Stimulated activated memory B cell treated with anti-CD40 and anti-IgM and Interleukin-4, amounts not matched to agents 10 μg/mL and 1 μg/mL and 100 μg/mL, for 72 hours (primary cell): Measurements from ENCODE around the gene ADRB2.

Experiments
- ATAC-seq: fragments of 150-1000 bp; cut with Tn5 transposase; 2 replicates; pipeline ENCODE4 v1.10.0; 2021
- H3K27ac Mint-ChIP-seq: one replicate; pipeline ENCODE4 v1.8.0; 2022; ENCODE audit warnings: mild to moderate bottlenecking, mixed read lengths
- H3K27me3 Mint-ChIP-seq: one replicate; pipeline ENCODE4 v1.8.0; 2022; ENCODE audit warnings: mixed read lengths
- H3K36me3 Mint-ChIP-seq: one replicate; pipeline ENCODE4 v1.8.0; 2022; ENCODE audit warnings: mixed read lengths
- H3K4me1 Mint-ChIP-seq: one replicate; pipeline ENCODE4 v1.8.0; 2022; ENCODE audit warnings: mixed read lengths
- H3K4me3 Mint-ChIP-seq: one replicate; pipeline ENCODE4 v1.8.0; 2022; ENCODE audit warnings: mild to moderate bottlenecking, moderate library complexity, mixed read lengths
- H3K9me3 Mint-ChIP-seq: one replicate; pipeline ENCODE4 v1.8.0; 2022; ENCODE audit warnings: mixed read lengths

Gene ADRB2

GRCh38 chr5:148849461-148849860 is 23.1 kb downstream of the ADRB2 start:
- H3K36me3 Mint-ChIP-seq = peaks cover 6% of the 10 kb centered on the region
- ATAC-seq = peak; percentile 64
- H3K9me3 Mint-ChIP-seq = no peaks in the 10 kb centered on the region
- H3K4me1 Mint-ChIP-seq = peaks cover 37% of the 10 kb centered on the region
- H3K27ac Mint-ChIP-seq = no peak overlapping the region
- no peaks in the 10 kb centered on the region for H3K27me3 Mint-ChIP-seq
- H3K4me3 Mint-ChIP-seq = no peak overlapping the region

- Mint-ChIP-seq H3K4me3 (no peak overlapping the region), H3K27ac (no peak overlapping the region), H3K9me3 (no peaks in the 10 kb centered on the region), H3K4me1 (peaks cover 26% of the 10 kb centered on the region), H3K36me3 (peaks cover 6% of the 10 kb centered on the region), H3K27me3 (no peaks in the 10 kb centered on the region)
- no peak for ATAC-seq
Measured at GRCh38 chr5:148850836-148851235, 24.4 kb downstream of the ADRB2 start.

- Mint-ChIP-seq H3K27me3 (no peaks in the 10 kb centered on the region), H3K4me1 (peaks cover 18% of the 10 kb centered on the region), H3K4me3 (no peak overlapping the region), H3K36me3 (no peaks in the 10 kb centered on the region), H3K27ac (no peak overlapping the region), H3K9me3 (no peaks in the 10 kb centered on the region)
- ATAC-seq = no peak
Measured at GRCh38 chr5:148853868-148854267, 27.5 kb downstream of the ADRB2 start.

GRCh38 chr5:148855249-148856008 is 29.0 kb downstream of the ADRB2 start:
- Mint-ChIP-seq H3K9me3 (no peaks in the 10 kb centered on the region), H3K4me3 (no peak overlapping the region), H3K27ac (no peak overlapping the region), H3K4me1 (peaks cover 15% of the 10 kb centered on the region), H3K36me3 (no peaks in the 10 kb centered on the region), H3K27me3 (no peaks in the 10 kb centered on the region)
- ATAC-seq = no peak

- Mint-ChIP-seq H3K27me3 (no peaks in the 10 kb centered on the region), H3K36me3 (no peaks in the 10 kb centered on the region), H3K4me3 (no peak overlapping the region), H3K4me1 (peaks cover 15% of the 10 kb centered on the region), H3K27ac (no peak overlapping the region), H3K9me3 (no peaks in the 10 kb centered on the region)
- ATAC-seq = no peak
Measured at GRCh38 chr5:148856009-148856367, 29.6 kb downstream of the ADRB2 start.

GRCh38 chr5:148856424-148856823 is 30.0 kb downstream of the ADRB2 start:
- no peak overlapping the region for H3K27ac Mint-ChIP-seq
- peaks cover 15% of the 10 kb centered on the region for H3K4me1 Mint-ChIP-seq
- peaks cover under 1% of the 10 kb centered on the region for H3K36me3 Mint-ChIP-seq
- H3K4me3 Mint-ChIP-seq = no peak overlapping the region
- H3K9me3 Mint-ChIP-seq = no peaks in the 10 kb centered on the region
- H3K27me3 Mint-ChIP-seq = no peaks in the 10 kb centered on the region
- no peak for ATAC-seq

- Mint-ChIP-seq H3K9me3 (no peaks in the 10 kb centered on the region), H3K4me1 (peaks cover 15% of the 10 kb centered on the region), H3K36me3 (peaks cover 5% of the 10 kb centered on the region), H3K27ac (no peak overlapping the region), H3K4me3 (no peak overlapping the region), H3K27me3 (no peaks in the 10 kb centered on the region)
- no peak for ATAC-seq
Measured at GRCh38 chr5:148857474-148857873, 31.1 kb downstream of the ADRB2 start.

GRCh38 chr5:148858106-148858505 is 31.7 kb downstream of the ADRB2 start:
- Mint-ChIP-seq H3K4me1 (peaks cover 15% of the 10 kb centered on the region), H3K9me3 (no peaks in the 10 kb centered on the region), H3K27me3 (no peaks in the 10 kb centered on the region), H3K4me3 (no peak overlapping the region), H3K27ac (no peak overlapping the region), H3K36me3 (peaks cover 5% of the 10 kb centered on the region)
- ATAC-seq = no peak

GRCh38 chr5:148858547-148858946 is 32.1 kb downstream of the ADRB2 start:
- no peaks in the 10 kb centered on the region for H3K27me3 Mint-ChIP-seq
- H3K4me1 Mint-ChIP-seq = peaks cover 15% of the 10 kb centered on the region
- no peaks in the 10 kb centered on the region for H3K9me3 Mint-ChIP-seq
- no peak overlapping the region for H3K27ac Mint-ChIP-seq
- peaks cover 5% of the 10 kb centered on the region for H3K36me3 Mint-ChIP-seq
- ATAC-seq = no peak
- no peak overlapping the region for H3K4me3 Mint-ChIP-seq

GRCh38 chr5:148859703-148860102 is 33.3 kb downstream of the ADRB2 start:
- Mint-ChIP-seq H3K27ac (no peak overlapping the region), H3K9me3 (no peaks in the 10 kb centered on the region), H3K4me1 (peaks cover 19% of the 10 kb centered on the region), H3K27me3 (no peaks in the 10 kb centered on the region), H3K36me3 (peaks cover 10% of the 10 kb centered on the region), H3K4me3 (no peak overlapping the region)
- no peak for ATAC-seq

GRCh38 chr5:148860599-148860998 is 34.2 kb downstream of the ADRB2 start:
- ATAC-seq = no peak
- Mint-ChIP-seq H3K4me3 (no peak overlapping the region), H3K27me3 (no peaks in the 10 kb centered on the region), H3K27ac (no peak overlapping the region), H3K4me1 (peaks cover 19% of the 10 kb centered on the region), H3K9me3 (no peaks in the 10 kb centered on the region), H3K36me3 (peaks cover 10% of the 10 kb centered on the region)

GRCh38 chr5:148861088-148861487 is 34.7 kb downstream of the ADRB2 start:
- Mint-ChIP-seq H3K27ac (no peak overlapping the region), H3K4me3 (no peak overlapping the region), H3K27me3 (no peaks in the 10 kb centered on the region), H3K36me3 (peaks cover 10% of the 10 kb centered on the region), H3K9me3 (no peaks in the 10 kb centered on the region), H3K4me1 (peaks cover 19% of the 10 kb centered on the region)
- no peak for ATAC-seq

GRCh38 chr5:148861696-148862095 is 35.3 kb downstream of the ADRB2 start:
- peaks cover 19% of the 10 kb centered on the region for H3K4me1 Mint-ChIP-seq
- H3K9me3 Mint-ChIP-seq = no peaks in the 10 kb centered on the region
- no peak overlapping the region for H3K4me3 Mint-ChIP-seq
- ATAC-seq = no peak
- no peaks in the 10 kb centered on the region for H3K27me3 Mint-ChIP-seq
- no peak overlapping the region for H3K27ac Mint-ChIP-seq
- H3K36me3 Mint-ChIP-seq = peaks cover 10% of the 10 kb centered on the region

GRCh38 chr5:148864113-148864841 is 37.9 kb downstream of the ADRB2 start:
- Mint-ChIP-seq H3K27me3 (no peaks in the 10 kb centered on the region), H3K4me1 (peaks cover 12% of the 10 kb centered on the region), H3K36me3 (peaks cover 10% of the 10 kb centered on the region), H3K9me3 (no peaks in the 10 kb centered on the region), H3K4me3 (no peak overlapping the region), H3K27ac (no peak overlapping the region)
- no peak for ATAC-seq

GRCh38 chr5:148866024-148866423 is 39.6 kb downstream of the ADRB2 start:
- Mint-ChIP-seq H3K27me3 (no peaks in the 10 kb centered on the region), H3K27ac (no peak overlapping the region), H3K36me3 (peaks cover 10% of the 10 kb centered on the region), H3K4me3 (no peak overlapping the region), H3K4me1 (peaks cover 4% of the 10 kb centered on the region), H3K9me3 (no peaks in the 10 kb centered on the region)
- ATAC-seq = no peak

- H3K27ac Mint-ChIP-seq = no peak overlapping the region
- ATAC-seq = no peak
- no peaks in the 10 kb centered on the region for H3K36me3 Mint-ChIP-seq
- no peaks in the 10 kb centered on the region for H3K4me1 Mint-ChIP-seq
- H3K4me3 Mint-ChIP-seq = no peak overlapping the region
- H3K9me3 Mint-ChIP-seq = no peaks in the 10 kb centered on the region
- H3K27me3 Mint-ChIP-seq = no peaks in the 10 kb centered on the region
Measured at GRCh38 chr5:148873120-148873519, 46.7 kb downstream of the ADRB2 start.
